Dermis blood vessel endothelial cell (primary cell): ENCODE measurements around the gene NPTX2. TPM values are rescaled to one million over a fixed set of nuclear protein-coding genes. Genes with fewer than 3 reads are reported as not detected.

Experiments
- DNase-seq: peaks from one replicate; pipeline ENCODE4 v3.0.0; 2010
- total RNA-seq: library from RNA; depleted of rRNA; stranded (reverse); fragments of >200 nt; gene quantifications from 2 replicates; pipeline ENCODE4 v1.2.3, GENCODE V29; 2014

Gene NPTX2
- total RNA-seq, 1 donor from 2014 or later = 18.5 TPM

GRCh38 chr7:98654524-98655272, 37.6 kb downstream of the NPTX2 start:
- DNase-seq = no peak

GRCh38 chr7:98655611-98656010, 38.5 kb downstream of the NPTX2 start:
- no peak for DNase-seq

GRCh38 chr7:98656899-98657298, 39.8 kb downstream of the NPTX2 start:
- no peak for DNase-seq

- DNase-seq = no peak
Measured at GRCh38 chr7:98657736-98658135, 40.7 kb downstream of the NPTX2 start.

GRCh38 chr7:98659756-98660155, 42.7 kb downstream of the NPTX2 start:
- no peak for DNase-seq

GRCh38 chr7:98661607-98662006, 44.5 kb downstream of the NPTX2 start:
- no peak for DNase-seq

GRCh38 chr7:98662289-98662688, 45.2 kb downstream of the NPTX2 start:
- no peak for DNase-seq

GRCh38 chr7:98664882-98665281, 47.8 kb downstream of the NPTX2 start:
- no peak for DNase-seq

GRCh38 chr7:98668255-98668654, 51.2 kb downstream of the NPTX2 start:
- no peak for DNase-seq

- no peak for DNase-seq
Measured at GRCh38 chr7:98669329-98670000, 52.4 kb downstream of the NPTX2 start.

GRCh38 chr7:98670186-98670585, 53.1 kb downstream of the NPTX2 start:
- DNase-seq = no peak

GRCh38 chr7:98671733-98672331, 54.7 kb downstream of the NPTX2 start:
- no peak for DNase-seq

- no peak for DNase-seq
Measured at GRCh38 chr7:98674461-98674860, 57.4 kb downstream of the NPTX2 start.

GRCh38 chr7:98674881-98675280, 57.8 kb downstream of the NPTX2 start:
- DNase-seq = no peak

GRCh38 chr7:98678215-98678614, 61.1 kb downstream of the NPTX2 start:
- no peak for DNase-seq

Other genes starting within 250 kb of the NPTX2 start
- gene BAIAP2L1, start 216.2 kb upstream of the NPTX2 start, total RNA-seq = 0.84 and 1.4 TPM in 2 replicates